HG03575 (cell line): ENCODE results near the gene TM9SF3.
"Not testable (repeated sequence)": the region's sequence is repeated elsewhere in the genome, so short reads cannot be mapped to it uniquely, and the experiment has no call there.

ENCODE experiments used
- ATAC-seq: cut with Tn5 transposase; IDR thresholded peaks from one replicate; pipeline ENCODE4 v1.9.1; 2021; ENCODE audit not compliant: unreplicated experiment, insufficient number of reproducible peaks, low FRiP score; ENCODE audit errors: extremely low read depth

TM9SF3 gene

DNA sequence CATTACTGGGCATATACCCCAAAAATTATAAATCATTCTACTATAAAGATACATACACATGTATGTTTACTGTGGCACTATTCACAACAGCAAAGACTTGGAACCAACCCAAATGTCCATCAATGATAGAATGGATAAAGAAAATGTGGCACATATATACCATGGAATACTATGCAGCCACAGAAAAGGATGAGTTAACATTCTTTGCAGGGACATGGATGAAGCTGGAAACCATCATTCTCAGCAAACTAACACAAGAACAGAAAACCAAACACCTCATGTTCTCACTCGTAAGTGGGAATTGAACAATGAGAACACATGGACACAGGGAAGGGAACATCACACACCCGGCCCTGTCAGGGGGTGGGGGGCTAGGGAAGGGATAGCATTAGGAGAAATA is 12.2 kb downstream of the TM9SF3 start:
- ATAC-seq = not testable (repeated sequence)

DNA sequence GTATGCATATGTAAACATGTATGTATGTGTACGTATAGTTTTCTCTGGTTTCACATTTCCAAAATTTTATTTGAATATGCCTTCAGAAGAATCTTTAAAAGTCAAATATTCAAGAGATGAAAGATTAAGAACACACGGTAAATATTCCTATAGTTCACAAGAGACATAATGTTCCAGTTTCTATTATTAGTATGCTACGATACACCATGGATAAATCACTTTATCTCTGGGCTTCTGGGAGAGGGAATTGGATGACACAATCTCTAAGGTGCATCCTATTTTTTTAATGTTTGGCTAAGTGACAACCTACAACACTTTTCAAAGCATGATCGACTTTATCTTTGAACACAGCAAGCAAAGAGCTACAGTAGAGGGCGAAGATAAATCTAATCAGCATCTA is 13.8 kb downstream of the TM9SF3 start:
- ATAC-seq = no peak

DNA sequence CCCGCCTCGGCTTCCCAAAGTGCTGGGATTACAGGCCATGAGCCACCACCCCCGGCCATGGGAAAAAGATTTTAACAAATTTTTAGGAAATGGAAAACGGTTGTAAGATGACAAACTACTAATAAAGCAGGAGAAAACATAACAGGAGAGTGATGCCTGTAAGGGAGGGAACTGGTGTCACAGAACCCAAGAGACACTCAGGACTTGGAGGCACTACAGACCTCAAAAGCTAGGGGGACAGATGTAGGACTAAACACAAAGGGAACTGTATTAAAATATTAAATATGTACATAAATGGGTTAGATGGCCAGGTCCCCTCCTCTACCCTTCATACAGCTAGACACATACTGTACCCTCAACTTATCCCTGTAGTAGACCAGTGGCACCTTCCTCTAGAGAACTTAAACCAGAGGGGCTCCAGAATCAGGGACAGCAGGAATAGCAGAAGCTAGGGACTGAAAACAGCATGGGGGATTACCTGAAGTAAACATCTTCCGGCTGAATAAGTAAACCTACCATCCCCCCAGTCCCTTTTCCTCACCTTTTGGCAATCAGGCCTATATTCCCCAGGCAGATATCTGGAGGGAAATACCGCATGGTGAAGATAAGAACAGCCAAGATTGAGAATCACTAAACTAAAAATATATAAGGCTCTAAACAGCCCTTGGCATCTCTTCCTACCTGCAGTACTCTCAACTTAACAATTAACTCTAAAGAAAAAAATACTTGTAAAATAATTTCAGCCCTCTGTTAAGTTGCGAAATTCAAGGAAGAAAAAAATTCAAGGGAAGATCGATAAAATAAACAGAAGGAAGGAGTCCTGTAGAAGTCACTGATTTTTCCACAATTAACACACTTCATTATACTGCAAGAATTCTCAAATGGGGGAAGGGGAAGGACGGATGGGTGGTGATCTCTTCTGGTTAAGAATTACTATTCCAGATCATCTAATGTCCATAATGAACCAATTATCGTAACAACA is 15.5 kb downstream of the TM9SF3 start:
- ATAC-seq = no peak

DNA sequence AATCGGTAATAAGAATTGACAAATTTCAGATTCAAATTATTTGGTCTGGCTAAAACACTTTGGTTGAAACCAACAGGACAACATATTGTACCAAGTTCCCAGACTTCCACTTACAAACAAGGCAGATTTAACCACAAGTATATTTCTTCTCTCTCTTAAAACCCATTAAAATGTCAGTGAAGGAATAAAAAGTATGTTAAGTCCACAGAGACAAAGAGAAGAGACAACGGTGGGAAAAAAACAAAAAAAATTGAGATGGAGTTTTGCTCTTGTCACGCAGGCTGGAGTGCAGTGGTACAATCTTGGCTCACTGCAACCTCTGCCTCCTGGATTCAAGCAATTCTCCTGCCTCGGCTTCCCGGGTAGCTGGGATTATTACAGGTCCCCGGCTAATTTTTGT is 16.3 kb downstream of the TM9SF3 start:
- ATAC-seq = no peak

DNA sequence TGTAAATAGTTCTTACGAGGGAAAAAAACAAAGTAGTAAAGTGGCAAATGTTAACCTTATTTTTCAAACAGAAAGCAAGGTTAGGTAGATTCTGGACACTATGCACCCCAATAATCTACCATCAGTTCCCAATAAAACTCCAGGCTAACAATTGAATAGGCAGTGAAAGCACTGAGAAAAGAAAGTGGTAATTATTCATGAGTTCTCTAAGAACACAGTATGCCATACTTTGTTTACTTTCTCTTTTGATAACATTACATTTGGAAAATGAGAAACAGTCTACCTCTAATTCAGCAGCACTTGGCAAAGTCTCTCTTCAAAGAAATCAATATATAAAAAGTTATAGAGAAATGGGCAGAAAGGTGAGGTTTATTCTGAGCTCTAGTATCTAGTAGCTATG is 18.4 kb downstream of the TM9SF3 start:
- ATAC-seq = no peak

DNA sequence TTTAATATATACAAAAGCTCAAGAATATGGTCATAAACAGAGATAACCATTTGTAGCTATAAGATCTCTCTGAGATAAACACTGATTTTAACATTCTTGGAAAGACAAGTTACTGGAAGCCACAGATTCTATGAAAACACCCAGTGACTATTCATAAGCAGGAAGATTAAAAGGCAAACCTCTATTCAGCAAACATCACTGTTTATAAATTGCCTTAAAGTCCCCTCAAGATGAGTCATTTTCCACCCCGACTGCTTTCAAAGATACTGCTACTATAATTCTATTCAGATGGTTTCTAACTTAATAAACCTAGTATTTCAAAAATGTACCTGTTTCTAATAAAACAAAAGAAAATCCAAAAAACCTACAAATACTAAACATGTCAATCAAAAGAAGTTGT is 21.0 kb downstream of the TM9SF3 start:
- ATAC-seq = no peak

DNA sequence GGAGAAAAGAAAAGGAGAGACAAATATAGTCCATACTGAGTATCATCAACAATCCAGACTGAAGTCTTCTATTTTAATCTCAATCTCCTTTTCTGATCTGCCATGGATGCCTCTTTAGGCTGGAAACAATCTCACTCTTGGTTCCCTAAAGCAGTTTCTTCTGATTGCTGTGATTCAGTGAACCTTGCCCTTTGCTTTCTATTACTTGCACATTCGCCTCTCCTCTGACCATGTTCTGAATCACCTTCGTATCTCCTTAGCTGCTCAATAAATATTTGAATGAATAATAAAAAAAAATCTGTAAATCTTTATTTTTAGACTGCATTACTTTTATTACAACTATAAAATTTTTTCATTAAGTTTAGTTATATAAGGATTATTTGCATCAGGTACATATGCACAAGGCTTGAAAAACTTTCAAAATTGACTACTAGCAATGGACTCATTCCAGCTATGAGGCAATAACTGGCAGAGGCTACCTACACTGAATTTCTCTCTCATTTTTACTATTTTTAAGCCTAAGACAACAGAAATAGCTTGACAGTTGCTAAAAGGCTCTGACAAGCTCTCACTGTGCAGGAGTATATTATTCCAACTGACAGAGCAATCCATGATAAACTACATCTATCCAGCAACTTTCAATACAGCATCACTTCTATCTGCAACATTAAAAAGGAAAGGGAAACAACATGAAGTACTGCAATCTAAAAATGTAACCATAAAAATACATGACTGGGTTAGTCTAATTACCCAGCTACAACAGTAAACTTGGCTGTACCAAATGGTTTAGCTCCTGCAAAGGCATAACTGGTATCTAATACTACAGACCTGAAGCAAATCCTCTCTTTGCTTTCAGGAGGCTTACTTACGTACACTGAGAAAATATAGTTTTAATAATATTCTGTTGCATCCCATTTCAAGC is 25.6 kb downstream of the TM9SF3 start:
- no peak for ATAC-seq

DNA sequence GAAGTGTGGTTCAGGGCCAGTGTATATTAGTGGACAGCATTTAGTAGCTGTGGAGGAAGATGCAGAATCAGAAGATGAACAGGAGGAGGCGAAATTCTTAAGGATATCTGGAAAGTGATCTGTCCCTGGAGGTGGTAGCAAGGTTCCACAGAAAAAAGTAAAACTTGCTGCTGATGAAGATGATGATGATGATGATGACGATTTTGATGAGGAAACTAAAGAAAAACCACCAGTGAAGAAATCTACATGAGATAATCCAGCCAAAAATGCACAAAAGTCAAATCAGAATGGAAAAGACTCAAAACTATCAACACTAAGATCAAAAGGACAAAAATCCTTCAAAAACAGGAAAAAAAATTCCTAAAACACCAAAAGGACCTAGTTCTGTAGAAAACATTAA is 26.3 kb downstream of the TM9SF3 start:
- ATAC-seq = no peak

DNA sequence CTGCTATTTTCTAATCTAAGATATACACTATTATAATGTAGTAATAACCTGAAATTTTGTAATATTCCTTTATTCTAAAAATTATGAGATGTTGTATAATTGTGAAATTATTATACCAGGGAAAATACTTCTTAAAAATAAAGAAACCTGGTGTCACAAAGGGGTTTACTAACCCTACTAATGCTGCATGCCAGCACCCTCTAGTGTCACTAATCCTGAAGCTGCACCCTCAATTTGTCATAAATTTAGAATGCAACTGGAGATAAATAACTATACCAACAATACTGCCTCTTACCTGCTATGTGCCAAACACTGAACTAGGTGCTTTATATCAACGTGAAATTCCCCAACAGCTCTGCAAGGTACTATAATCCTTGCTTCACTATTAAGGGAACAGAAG is 30.8 kb downstream of the TM9SF3 start:
- no peak for ATAC-seq

DNA sequence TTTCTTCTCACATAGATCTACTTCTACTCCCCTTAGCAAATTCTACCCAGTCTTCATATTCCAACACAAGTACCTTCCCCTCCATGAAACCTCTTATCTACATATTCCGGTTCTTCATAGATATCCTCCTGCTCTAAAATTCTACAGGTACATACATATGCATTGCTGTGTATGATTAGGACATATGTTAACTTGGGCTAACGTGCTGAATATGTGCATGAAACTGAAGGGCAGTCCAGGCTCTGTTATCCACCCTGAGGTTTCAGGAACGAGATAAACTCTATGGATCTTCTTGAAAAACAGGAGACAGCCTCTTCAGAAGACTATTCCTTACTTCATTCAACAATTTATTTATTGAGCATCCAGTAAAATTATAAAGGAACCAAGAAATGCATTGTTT is 31.5 kb downstream of the TM9SF3 start:
- ATAC-seq = no peak

DNA sequence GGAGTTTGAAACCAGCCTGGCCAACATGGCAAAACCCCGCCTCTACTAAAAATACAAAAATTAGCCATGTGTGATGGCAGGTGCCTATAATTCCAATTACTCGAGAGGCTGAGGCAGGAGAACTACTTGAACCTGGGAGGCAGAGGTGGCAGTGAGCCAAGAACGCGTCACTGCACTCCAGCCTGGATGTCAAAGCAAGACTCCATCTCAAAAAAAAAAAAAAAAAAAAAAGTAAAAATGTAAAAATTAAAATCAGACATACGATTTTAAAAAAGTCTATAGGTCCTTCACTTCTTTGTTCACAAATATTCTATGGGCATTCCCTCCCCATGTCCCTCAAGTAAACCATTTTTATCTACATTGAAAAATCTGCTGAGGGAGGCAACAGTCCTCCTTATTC is 38.2 kb downstream of the TM9SF3 start:
- ATAC-seq = no peak

DNA sequence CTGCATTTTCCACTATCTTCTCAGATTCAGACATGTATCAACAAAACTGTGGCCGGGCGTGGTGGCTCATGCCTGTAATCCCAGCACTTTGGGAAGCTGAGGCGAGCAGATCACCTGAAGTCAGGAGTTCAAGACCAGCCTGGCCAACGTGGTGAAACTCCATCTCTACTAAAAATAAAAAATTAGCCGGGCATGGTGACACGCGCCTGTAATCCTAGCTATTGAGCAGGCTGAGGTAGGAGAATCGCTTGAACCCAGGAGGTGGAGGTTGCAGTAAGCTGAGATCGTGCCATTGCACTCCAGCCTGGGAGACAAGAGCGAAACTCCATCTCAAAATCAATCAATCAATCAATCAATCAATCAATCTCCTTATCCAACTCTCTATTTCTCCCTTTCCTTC is 41.3 kb downstream of the TM9SF3 start:
- not testable (repeated sequence) for ATAC-seq

DNA sequence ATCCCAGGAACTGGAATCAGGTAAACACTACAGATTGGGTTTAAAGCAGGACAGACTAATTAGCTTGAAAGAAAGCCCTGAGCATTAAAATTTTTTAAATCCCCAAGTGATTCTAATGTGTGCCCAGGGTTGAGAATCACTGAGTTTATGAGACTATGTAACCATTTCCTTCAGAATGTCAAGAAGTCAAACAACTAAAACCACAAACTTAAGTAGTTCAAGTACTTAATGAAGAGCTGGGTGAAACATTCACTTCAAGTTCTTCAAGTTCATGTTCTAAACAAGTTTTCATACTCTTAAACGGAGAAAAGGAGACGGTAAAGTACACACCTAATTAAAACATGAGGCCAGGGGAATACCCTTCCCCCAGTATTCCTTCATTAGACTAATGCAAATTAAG is 44.9 kb downstream of the TM9SF3 start:
- ATAC-seq = no peak

DNA sequence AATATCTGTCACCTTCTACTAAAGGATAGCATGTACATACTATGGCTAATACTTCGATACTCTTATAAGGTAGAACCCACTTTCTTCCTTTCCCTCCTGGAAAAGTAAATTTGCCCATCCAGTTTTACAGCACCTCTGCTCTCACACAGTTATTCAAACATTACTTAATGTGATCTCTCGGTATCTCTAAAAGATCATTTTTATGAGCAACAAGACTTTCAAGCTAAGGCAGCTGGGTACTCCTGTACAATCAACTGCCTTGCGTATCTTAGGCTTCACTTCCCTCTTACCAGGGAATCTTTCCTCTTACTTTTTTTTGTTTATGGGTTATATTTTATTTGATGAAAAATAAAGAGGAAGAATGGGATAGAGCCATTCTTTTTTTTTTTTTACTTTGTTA is 46.6 kb downstream of the TM9SF3 start:
- ATAC-seq = no peak

DNA sequence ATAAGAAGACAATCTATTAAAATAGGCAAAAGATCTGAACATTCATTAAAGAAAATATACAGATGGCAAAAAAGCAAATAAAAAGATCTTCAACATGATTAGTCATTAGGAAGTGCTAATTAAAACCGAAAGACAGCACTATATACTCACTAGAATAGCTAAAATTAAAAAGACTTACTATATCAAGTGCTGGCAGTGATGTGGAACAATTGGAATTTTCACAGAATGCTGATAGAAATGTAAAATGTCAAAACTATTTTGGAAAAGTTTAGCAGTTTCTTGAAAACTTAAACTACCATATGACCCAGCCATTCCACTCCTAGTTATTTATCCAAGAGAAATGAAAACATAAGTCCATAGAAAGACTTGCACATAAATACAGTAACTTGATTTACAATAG is 48.1 kb downstream of the TM9SF3 start:
- ATAC-seq = no peak

DNA sequence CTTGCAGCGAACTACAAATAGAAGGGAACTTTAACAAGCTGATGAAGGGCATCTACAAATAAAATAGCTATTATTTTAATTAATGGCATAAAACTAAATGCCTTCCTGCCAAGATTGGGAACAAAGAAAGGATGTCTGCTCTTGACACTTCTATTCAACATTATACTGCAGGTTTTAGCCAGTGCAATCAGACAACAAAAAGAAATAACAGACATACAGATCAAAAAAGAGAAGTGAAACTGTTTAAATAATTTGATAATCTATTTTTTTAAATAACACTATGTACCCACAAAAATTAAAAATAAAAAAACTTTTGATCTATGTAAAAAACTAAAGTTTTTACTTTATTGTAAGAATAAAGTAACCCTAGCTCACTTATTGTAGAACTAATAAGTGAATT is 50.7 kb downstream of the TM9SF3 start:
- ATAC-seq = no peak

DNA sequence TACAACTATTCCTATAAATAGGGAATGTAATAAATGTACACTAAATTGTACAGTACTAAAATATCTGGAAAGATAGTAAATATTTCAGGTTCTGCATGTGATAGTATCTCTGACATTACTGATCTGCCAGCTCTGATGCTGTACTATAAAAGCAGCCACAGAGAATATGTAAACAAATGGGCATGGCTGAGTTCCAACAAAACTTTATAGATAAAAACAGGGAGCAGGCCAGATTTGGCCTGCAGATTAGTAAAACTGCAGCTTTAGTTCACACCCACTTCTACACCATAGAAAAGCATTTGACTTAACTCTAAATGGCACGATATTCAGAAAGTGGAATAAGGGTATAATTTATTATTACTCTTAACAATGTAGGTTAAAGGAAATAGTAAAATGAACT is 54.3 kb downstream of the TM9SF3 start:
- no peak for ATAC-seq

DNA sequence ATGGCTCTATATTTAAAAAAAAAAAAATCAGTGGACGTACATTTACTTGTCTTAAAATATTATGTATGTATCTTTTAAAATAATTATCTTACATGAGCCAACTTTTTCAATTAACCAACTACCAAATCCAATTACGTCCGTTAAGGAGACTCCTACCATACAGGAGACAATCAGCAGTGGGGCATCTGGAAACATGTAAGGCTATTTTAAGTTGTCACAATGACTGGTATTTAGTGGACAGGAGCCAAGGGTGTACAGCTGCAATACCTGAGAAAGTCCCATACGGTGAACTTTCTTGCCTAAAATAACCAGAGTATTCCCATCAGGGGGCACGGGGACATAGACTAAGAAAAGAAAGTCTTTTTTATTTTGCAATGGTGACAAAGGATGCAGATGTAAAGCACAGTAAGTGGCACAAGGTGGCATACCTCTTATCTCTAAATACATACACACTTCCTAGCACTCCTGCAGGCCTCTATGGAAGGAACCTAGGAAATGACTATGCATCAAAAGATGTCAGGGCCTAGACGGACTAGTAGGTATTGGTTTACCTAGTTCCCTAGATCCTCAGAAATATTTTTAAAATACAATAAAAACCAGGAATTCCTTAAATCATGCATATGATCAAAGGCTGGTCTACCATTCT is 57.1 kb downstream of the TM9SF3 start:
- ATAC-seq = no peak

DNA sequence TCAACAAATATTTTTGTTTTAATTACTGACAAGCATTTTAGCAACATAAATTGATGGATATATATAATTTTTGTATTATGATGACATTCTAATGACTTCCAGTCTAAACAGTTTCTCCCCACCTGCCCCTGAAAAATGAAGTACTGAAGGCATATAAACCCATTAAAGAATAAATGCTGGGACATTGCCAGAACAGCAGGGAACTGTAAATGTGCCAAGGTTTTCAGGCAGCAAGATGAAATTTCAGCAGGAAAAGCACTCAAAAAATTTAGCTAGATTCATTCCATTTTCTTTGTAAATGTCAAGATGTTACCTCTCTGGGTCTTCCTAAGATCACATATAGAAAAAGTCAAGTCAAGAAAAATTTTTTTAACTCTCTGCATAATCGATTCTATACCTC is 62.1 kb downstream of the TM9SF3 start:
- no peak for ATAC-seq
